NB4 (cell line): ENCODE results near the gene NKX6-1.

Experiments
- CTCF ChIP-seq: IDR thresholded peaks from one replicate; pipeline ENCODE4 v1.5.1; 2012; ENCODE audit warnings: low read depth, low read length
- MAX ChIP-seq: IDR thresholded peaks from 2 replicates; pipeline ENCODE4 v1.6.1; 2011; ENCODE audit warnings: low read depth, low read length
- MYC ChIP-seq: IDR thresholded peaks from 2 replicates; pipeline ENCODE4 v1.6.1; 2011; ENCODE audit warnings: low read depth, low read length
- POLR2A ChIP-seq: IDR thresholded peaks from 2 replicates; pipeline ENCODE4 v1.6.1; 2011; ENCODE audit warnings: mild to moderate bottlenecking; ENCODE audit not compliant: insufficient read length; ENCODE audit errors: extremely low read depth

- TF ChIP-seq CTCF (peak; percentile 38), POLR2A (no peak), MAX (no peak), MYC (no peak)
These were observed 47.5 kb downstream of the NKX6-1 start for GRCh38 chr4:84451546-84451945.
